Muscle of back (tissue), 11 donors: ENCODE data around the gene HDAC10. TPM values are rescaled to one million over a fixed set of nuclear protein-coding genes. Genes with fewer than 3 reads are reported as not detected.

Experiments
- DNase-seq, 3 donors: peaks; one replicate each; pipeline versions ENCODE4 v3.0.0 to v3.0.0-alpha.2; 2013
- polyA plus RNA-seq, 10 donors: library from polyadenylated mRNA; unstranded; fragments of 120-200 nt; gene quantifications; one replicate each; pipeline ENCODE4 v1.2.1, GENCODE V29; 2013; ENCODE audit not compliant: insufficient read length in 10 of 10

The HDAC10 gene
- polyA plus RNA-seq, 10 donors: 9.2 to 23.1 (median 16.1) TPM

GRCh38 chr22:50270666-50271394 is 19.8 kb upstream of the HDAC10 start:
- peak in 2 of 3 donors; percentile 72 to 86 for DNase-seq

DNA sequence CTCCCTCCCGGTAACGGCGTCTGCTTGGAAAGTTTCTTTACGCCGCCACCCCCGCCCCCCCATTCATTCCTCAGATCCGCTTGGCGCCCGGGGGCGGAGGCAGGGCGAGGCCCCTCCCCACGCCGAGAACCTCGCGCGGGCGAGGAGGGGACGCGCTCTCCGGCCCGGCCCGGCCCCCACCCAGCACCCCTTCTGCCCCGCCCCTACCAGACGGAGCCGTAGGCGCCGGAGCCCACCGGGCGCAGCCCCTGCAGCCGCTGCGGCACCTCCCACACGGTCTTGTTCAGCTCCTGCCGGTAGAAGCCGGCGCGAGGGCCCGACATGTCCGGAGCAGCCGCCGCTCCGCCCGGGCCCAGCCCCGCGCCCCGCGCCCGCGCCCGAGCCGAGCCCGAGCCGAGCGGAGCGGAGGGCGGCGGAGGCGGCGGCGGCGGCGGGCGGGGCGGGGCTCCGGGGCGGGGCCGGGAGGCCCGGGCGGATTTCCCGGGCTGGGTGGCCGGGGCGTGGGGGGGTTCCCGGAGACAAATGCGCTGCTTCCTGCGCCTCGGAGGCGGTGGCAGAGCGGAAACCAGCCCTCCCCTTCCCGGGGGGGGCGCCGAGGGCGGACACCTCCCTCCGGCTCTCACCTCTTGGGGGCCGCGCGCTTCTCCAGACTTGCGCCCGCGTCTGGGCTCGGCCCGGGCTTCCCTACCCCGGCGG is 19.1 kb upstream of the HDAC10 start, which contains the start of gene MAPK11:
MAPK11 (minus strand) TSS at position 411 of the 696 bp plus-strand sequence; CDS start at position 323, 88 bp downstream.
- peak in 1 of 3 donors; percentile 68 for DNase-seq

GRCh38 chr22:50269573-50269969 is 18.5 kb upstream of the HDAC10 start:
- DNase-seq: peak in 1 of 3 donors; percentile 41

DNA sequence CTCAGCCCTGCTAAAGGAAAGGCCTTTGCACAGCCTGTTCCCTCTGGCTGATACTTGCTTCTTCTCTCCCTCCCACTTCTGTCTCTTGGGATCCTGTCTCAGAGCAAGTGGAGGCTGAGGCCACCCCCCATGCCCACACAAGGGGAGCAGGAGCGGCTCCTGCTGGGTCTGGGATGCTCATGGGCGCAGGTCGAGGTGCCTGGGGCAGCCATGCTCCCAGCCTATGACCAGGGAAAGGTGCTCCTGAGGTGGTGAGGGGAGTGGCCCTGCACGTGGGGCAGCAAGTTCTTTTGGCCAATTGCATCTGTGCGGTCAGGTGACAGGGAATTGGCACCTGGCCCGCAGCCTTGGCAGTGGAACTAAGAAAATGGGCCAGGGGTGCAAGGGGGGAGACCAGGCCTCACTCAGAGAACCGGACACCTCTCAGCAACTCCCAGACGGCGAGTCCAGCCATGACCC is 17.6 kb upstream of the HDAC10 start:
- DNase-seq: peak in 1 of 3 donors; percentile 52

GRCh38 chr22:50267591-50268390 is 16.7 kb upstream of the HDAC10 start:
- peak in 1 of 3 donors; percentile 67 for DNase-seq

- no peak for DNase-seq
These were observed 15.9 kb upstream of the HDAC10 start for GRCh38 chr22:50266994-50267393.

DNA sequence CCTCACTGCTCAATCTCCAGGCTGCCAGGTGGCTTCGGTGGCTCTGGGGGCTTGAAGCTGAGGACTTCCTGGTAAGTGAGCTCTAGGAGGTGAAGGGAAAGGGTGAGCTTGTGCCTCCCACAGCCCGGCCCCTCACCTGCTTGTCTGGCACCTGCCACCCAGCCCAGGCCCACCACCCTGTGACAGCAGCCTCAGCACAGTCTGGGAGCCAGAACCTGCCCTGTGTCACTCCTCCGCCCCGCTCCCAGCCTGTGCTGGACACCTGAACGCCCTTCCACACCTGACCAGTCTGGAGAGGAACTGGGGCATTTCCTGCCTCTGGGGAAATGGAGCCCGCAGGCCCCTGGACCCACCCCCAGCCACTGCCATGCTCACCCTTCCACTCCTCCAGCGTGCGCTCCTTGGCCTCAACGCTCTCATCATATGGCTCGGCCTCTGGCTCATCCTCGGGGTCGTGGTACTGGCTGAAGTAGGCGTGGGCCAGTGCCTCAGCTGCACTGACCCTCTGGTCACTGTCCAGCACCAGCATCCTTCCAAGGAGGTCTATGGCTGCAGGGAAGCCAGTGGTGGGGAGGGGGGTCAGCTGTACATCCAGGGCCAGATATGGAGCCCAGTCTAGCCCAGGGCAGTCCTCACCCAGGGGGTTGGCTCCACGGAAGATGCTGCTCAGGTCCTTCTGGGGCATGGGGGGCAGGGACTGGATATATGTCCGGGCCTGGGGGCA is 14.0 kb upstream of the HDAC10 start:
- DNase-seq: no peak

- DNase-seq: no peak
These were observed 13.2 kb upstream of the HDAC10 start for GRCh38 chr22:50264104-50264745.

DNA sequence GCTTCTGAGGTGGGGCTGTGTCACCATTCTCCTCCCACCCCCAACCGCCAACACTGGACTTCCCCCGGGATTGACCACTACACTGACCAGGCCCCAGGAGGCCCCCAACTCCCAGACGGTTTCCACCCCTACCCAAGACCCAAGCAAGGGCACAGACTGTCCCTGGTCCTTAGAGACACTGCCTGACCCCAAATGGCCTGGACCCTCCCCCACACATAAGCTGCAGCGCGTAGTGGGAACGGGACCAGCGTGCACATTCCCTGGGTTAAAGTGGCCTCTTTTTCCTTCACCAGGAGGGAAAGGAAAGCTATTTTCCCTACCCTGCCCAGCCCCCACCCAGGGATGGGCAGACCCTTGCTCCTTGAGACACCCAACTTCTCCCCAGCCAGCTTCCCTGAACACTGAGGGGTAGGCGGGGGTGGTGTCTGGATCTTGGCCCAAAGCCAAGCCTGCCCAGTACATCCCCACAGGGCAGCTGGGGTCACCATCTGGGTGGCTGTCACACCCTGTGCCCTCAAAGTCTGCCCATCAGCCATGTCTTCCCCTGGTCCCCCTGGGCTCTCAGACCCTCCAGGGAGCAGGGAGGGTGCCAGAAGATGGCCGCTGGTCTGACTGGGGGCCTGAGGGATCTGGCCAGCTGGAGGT is 12.0 kb upstream of the HDAC10 start:
- no peak for DNase-seq

DNA sequence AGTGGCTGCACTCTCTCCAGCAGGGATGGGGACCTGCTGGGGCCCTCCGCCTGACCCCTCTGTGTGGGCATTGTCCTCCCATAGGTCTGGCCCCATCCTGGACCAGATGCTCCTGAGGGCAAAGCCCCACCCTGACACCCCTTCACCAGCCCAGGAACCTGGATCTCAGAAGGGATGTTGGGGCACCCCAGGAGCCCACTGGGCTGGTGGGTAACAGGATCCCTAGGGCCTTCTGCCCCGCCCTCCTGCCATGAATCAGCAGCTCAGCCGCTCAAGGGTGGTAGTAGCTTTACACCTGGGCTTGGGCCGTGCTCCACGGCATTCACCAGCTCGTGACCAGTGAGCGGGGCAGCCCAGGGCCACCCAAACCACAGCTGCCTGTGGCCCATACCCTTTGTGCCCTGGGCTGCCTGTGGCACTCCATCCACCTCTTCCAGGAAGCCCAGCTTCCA is 11.4 kb upstream of the HDAC10 start:
- DNase-seq: no peak

- DNase-seq: peak in 1 of 3 donors; percentile 50
These were observed 10.8 kb upstream of the HDAC10 start, which contains the start of gene MAPK12 for GRCh38 chr22:50261615-50262459. MAPK12 (minus strand) TSS chr22:50261683; CDS start chr22:50261509, 174 bp downstream.

DNA sequence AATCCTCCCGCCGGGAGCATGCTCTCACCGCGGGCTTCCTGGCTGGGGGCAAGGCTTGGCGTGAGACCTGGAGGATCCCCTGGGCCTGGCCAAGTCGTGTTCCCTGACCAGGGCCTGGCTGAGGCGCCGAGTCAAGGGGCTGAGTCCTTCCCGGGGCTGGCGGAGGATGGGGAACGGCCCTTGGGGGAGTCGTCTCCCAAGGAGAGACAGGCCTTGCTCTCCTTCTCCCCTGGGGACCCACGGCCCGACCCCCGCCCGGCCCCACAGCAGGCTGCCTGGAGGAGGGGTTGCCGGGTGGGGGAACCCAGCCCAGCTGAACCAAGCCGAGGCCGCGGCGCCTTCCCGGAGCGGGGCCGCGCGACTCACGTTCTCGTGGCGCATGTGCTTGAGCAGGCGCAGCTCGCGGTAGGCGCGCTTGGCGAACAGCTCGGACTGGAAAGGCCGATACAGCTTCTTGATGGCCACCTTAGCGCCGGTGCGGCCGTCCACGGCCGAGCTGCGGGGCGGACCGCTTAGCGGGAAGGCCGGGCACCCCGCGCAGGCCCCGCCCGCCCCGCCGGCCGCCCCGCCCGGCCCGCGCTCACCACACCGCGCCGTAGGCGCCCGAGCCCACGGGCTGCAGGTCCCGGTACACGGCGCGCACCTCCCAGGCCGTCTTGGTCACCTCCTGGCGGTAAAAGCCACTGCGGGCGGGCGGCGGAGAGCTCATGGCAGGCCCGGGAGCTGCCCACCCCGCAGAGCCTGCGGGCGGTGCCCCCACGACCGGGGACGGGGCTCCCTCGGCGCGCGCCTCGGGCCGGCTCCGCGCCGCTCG is 9.9 kb upstream of the HDAC10 start:
- peak in 2 of 3 donors; percentile 63 to 80 for DNase-seq

DNA sequence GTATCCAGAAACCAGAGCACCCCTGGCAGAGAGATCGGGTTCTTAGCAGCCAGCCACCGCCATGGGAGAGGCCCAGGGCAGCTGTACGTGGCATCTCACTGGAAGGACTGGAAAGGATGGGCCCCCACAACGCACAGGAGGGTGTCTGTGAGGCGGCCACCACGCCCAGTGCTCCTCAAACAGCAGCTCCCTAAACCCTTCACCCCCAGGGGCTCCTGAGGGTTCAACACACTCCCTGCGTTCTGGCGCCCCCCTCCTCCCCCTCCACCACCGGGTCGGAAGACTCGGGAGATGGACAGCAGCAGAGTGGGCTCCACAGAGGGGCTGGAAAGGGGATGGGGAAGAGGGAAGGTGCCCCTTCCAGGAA is 9.4 kb upstream of the HDAC10 start:
- DNase-seq: no peak

GRCh38 chr22:50259302-50259701 is 8.2 kb upstream of the HDAC10 start:
- DNase-seq: no peak

DNA sequence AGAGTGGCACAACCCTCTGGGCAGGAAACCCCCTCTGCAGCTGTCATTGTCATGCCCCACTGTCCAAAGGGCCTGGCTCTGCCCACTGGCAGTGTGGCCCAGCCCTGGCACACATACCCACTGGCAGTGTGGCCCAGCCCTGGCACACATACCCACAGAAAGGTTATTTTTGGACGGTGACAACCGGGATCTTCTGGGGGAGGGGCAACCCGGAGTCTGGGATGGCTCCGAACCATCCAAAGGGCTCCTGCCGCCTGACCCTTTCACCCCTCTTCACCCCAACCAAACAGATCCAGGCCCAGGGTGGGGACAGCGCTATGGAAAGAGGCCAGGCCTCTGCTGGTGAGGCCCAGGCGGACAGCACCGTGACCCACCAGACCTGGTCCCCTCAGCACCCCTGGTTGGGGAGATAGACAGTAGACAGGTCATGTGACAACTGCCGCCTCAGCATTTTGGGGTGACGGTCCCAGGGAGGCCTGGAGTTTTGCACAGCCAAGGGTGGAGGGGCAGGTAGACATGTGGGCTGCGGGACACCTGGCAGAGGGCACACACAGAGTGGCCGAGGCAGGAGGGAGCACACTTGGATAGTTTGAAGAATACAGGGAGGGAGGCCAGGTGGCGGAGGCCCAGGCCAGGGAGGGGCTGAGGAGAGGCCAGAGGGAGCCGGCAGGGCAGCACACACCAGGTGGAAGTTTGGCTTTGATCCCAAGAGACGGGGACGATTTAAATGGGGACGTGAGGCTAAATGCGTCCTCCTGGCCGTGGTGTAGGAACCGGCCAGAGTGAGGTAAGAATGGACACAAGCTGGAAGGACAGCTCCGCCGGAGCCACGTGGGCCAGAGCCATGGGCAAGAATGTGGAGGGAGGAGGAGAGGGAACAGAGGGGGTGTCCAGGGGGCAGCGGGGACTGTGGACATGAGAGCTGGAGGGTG is 7.6 kb upstream of the HDAC10 start:
- no peak for DNase-seq

- DNase-seq: no peak
These were observed 6.6 kb upstream of the HDAC10 start for GRCh38 chr22:50257451-50258360.
